ENCODE data around the gene ANO7.
A peak's percentile ranks its signal among the peaks of the same experiment; 100 is the strongest.

ANO7 gene

DNA sequence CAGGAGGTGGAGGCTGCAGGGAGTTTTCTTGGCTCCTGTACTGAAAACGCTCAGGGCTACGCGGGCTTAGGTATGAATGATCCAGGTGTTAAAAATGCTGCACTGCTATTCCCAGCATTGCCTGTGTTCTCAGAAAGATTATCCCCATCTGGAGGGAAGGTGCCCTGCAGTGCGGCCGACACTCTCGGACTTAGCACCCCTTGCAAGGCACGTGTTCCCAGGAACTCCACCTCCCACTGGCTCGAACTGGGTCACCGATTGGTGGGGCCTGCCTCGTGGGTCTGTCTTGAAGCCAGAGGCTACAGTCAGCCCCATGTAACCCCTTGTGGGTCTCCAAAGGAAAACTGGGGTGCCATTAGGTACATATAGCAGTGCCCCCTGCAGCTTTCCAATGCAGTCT, 25.7 kb downstream of the ANO7 start:
- no peak for DNase-seq

DNA sequence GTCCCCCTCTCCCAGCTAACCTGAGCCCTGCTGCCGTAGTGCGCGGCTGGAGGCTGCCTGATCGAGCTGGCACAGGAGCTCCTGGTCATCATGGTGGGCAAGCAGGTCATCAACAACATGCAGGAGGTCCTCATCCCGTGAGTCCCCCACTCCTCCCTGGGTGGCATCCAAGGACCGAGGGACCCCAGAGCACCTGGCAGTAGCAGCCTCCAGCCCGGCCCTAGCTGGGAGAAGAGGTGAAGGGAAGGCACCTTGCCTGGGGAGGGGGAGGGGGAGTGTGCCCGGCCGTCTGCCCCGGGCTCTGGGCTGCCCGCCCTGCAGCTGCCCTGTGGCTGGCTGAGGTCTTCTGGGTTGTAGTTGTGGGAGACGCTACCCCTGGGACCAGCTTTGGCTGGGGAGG, 26.3 kb downstream of the ANO7 start:
- DNase-seq = no peak

DNA sequence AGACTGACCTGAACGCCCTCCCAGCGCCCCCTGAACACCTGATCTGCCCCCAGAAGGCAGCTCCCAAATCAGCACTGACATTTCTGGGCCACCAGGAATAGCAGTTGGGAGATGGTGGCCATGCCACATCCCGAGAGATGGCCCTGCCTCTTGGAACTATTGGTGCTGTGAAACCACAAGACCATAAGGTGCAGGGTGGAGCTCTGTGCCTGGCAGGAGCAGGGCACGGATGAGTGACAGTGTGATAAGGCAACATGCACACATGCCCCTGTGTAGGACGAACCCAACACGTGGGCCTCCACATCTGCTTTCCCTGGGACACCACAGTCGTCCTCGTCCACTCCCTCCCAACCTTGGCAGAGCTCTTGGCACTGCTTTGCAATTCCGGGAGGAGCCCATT, 26.9 kb downstream of the ANO7 start:
- no peak for DNase-seq

DNA sequence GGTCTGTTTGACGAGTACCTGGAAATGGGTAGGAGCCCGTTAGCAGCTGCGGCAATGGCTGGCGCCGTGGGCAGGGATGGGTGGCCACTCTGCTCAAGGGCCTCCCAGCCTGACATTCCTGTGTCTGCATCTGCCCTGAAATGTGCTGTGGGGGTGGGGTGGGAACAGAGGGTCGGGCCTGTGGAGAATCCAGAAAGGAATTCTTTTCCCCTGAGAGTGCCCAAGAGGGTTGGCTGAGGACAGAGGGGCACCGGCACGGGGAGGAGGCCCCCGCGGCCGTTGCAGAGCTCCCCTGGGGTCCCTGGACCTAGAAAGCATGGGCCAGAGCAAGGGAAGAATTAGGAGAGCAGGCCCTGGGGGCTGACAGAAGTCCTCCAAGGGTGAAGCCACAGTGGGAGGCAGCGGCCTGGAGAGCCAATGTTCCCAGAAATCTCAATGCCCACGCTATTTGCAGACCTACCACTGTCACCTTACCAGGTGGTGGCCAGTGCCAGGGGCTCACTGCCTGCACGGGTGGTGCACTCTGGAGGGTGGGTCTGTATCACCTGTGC, 27.8 kb downstream of the ANO7 start:
- no peak for DNase-seq

DNA sequence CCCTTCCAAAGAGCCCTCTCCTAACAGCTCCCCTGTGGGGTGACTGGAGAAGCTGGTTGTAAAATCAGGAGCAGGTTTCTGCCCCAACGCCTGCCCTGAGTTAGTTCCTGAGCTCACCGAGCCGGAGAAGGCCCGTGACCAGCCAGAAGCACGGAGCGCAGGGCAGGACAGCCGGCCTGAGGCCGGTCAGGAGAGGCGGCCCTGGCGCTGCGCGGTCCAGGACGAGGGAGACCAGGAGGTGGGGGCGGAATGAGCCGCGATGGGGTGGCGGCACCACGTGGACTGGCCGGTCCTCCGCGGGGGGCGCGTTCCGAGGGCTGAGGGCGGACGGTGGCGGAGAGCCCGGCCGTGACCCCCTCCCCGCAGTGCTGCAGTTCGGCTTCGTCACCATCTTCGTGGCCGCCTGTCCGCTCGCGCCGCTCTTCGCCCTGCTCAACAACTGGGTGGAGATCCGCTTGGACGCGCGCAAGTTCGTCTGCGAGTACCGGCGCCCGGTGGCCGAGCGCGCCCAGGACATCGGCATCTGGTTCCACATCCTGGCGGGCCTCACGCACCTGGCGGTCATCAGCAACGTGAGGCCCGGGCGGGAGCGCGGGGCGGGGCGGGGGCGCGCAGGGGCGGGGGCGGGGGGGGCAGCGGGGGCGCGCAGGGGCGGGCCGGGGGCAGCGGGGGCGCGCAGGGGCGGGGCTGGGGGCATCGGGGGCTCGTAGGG, 29.0 kb downstream of the ANO7 start:
- DNase-seq = peak; percentile 26

DNA sequence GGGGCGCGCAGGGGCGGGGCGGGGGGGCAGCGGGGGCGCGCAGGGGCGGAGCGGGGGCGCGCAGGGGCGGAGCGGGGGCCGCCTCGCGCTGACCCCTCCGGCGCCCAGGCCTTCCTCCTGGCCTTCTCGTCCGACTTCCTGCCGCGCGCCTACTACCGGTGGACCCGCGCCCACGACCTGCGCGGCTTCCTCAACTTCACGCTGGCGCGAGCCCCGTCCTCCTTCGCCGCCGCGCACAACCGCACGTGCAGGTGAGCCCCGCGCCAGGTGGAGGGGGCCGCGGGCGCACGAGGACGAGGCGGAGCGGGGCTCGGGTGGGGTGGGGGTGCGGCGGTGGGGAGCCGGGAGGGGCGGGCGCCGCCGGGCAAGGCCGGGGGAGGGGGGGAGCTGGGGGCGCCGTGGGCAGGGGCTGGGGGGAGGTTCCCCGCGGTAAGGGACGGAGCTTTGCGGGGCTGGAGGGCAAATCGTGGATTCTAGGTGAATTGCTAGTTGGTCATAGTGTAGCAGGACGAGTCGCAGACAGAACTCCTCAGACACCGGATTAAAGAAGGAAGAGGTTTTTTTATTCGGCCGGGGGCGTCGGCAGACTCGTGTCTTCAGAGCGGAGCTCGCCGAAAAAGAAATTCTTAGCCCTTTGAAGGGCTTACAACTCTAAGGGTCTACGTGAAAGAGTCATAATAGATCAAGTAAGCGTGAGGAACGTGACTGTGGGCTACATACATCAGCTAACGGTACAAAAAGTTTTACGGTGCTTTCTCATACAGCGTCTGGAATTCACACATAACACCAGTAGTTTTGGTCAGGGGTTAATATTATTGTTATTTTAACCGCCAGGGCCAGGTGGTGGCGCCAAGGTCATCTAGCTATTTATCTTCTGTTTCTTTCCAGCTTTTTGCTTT, 29.9 kb downstream of the ANO7 start:
- DNase-seq = peak; percentile 24

DNA sequence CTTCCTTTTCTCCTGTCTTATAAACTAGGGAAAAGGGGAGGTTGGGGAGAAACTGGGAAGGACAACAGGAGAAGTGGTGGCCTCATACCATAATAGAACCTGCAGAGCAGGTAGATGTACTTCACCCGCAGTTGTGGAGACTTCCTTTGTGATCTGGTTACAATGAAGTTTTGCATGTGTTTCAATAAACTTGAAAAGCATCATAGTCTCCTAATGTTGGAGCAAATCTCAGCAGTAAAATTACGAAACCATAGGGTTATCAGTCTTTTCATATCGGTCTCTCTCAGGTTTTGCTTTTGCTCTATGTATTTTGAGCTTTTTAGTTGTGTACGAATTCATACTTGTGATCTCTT, 30.5 kb downstream of the ANO7 start:
- DNase-seq = no peak

DNA sequence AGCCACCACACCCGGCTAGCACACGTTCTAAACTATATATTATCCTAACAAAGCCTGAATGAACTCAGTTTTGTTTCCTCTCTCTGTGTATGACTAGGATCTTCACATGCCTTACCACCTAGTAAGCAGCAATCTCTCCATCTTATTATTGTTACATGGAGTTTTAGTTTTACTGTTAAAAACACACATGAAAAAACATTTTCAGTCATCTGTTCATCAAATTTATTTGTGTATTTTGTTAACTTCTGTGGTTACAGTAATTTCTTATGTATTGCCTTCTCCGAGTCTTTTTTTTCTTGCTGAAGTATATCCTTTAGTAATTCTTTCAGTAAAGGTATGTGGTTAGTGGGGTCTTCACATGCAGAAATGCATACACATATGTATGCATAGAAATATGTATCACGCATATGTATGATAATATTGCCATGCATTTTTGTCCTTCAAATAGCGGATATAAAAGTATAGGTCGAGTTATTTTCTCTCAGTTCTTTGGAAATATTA, 31.4 kb downstream of the ANO7 start:
- DNase-seq = no peak

DNA sequence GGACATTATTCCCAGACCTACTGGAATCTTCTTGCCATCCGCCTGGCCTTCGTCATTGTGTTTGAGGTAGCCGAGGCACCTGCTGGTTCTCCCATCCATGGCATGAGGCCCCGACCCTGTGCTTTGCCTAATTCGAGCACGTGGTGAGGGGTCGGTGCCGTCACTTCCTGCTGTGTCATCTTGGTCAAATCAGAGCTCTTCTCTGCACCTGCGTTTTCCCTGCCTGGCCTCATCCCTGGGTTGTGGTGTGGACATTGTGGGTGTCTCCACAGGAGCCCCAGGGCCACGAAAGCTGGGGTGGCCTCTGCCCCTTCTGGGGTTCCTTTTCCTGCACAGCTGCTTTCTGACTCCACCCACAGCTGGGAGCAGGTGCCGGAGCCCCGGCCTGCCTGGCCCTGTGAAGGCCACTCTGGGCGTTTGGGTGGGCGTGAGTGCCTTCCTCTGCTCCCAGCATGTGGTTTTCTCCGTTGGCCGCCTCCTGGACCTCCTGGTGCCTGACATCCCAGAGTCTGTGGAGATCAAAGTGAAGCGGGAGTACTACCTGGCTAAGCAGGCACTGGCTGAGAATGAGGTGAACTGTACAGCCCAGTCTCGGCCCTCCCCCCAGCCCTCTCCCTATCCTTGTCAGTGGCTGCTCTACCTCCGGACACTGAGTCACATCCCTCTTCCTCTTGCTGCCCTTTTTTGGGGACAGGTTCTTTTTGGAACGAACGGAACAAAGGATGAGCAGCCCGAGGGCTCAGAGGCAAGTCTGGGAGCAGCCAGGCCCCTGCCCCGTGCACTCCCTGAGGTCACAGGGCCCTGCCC, 34.9 kb downstream of the ANO7 start:
- peak; percentile 20 for DNase-seq

DNA sequence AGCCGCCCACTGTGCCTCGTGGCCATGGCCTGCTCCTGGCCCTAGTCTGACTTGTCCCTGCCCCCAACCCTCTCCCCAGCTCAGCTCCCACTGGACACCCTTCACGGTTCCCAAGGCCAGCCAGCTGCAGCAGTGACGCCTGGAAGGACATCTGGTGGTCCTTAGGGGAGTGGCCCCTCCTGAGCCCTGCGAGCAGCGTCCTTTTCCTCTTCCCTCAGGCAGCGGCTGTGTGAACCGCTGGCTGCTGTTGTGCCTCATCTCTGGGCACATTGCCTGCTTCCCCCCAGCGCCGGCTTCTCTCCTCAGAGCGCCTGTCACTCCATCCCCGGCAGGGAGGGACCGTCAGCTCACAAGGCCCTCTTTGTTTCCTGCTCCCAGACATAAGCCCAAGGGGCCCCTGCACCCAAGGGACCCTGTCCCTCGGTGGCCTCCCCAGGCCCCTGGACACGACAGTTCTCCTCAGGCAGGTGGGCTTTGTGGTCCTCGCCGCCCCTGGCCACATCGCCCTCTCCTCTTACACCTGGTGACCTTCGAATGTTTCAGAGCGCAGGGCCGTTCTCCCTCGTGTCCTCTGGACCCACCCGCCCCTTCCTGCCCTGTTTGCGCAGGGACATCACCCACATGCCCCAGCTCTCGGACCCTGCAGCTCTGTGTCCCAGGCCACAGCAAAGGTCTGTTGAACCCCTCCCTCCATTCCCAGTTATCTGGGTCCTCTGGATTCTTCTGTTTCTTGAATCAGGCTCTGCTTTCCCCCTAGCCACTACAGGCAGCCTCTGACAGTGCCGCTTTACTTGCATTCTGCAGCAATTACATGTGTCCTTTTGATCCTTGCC, 35.8 kb downstream of the ANO7 start:
- DNase-seq = no peak

DNA sequence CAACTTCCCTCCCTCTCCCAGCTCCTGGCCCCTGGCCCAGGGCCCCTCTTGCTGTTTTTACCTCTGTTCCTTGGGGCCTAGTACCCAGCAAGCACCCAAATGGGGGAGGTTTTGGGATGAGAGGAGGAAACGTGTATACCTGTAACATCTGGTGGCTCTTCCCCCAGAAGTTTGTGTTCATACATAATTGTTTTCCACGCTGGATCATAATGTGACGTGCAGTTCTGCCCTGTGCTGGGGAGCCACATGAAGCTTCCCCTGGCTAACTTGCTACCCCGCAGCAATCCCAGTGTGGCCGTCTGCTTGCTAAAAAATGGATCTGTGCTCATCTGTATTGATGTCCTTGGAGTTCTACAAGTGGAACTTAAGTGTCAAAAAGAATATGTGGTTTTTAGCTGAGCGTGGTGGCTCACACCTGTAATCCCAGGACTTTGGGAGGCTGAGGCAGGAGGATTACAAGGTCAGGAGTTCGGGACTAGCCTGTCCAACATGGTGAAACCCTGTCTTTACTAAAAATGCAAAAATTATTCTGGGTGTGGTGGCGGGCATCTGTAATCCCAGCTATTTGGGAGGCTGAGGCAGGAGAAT, 36.5 kb downstream of the ANO7 start:
- DNase-seq = no peak

DNA sequence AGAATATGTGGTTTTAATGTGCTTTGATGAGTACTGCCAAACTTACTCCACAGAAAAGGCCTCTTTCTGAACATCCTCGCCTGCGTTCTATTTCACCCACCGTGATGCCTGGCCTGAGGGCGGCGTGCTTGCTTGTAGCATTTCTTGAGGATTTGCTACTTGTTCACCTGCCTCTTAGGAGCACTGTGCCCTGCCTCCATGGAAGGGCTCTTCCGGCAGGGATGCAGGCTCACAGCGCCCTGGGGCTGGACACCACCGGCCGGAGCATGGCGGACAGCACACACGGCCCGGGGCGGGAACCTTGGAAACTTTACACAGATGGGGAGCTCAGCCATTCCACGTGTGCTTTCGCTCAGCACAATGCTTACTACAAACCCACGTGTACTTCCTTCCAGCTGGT, 37.1 kb downstream of the ANO7 start:
- DNase-seq = no peak

DNA sequence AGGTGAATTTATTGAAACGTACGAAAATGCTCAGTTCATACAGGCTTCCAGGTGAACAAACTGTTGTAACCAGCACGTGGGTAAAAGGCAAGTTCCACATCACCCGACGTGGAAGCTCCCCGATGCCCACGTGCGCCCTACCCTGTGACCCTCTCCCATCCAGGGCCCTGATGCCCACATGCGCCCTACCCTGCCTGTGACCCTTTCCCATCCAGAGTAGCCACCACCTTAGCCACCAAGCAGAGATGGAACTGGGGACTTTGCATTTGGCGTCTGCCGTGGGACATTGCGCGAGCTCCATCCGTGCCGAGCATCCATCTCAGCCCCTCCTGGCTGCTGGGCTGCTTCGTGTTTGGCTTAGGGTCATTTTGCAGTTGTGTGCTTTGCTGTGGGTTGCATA, 37.5 kb downstream of the ANO7 start:
- no peak for DNase-seq

DNA sequence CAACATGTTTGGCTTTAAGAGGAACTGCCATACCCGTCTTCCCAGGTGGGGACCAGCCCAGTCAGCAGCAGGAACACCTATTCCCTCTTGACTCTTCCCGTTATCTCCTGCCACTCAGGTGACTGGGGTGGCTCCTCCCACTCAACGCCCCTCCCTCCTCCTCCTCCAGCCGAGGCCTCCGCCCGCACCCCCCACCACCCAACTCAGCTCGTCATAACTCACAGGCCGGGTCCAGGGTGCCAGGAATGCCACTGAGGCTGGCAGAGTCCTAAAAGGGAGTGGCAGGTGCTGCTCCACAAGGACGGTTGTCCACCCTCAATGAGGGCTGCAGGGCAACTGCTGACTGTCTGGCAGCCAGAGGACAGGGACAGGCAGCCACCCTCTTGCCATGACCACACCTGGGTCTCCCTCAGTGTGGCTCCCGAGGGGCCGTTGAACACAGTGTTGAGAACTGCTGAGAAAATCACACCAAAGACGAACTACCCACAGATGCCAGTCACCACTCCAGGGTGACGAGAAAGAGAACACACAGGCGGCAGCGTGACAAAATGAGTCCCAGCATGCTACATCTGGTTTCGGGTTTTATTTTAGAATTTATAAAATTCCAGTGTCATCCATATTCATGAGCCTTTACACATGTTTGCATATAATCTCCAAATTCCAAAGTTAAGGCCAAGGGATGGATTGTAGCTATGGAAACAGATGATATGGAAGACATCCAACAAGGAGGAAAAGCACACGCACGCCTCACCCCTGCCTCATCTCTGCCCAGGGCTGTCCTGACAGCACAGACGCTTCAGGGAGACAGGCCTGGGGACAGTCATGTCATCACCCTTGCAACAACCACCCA, 38.5 kb downstream of the ANO7 start:
- DNase-seq = no peak

DNA sequence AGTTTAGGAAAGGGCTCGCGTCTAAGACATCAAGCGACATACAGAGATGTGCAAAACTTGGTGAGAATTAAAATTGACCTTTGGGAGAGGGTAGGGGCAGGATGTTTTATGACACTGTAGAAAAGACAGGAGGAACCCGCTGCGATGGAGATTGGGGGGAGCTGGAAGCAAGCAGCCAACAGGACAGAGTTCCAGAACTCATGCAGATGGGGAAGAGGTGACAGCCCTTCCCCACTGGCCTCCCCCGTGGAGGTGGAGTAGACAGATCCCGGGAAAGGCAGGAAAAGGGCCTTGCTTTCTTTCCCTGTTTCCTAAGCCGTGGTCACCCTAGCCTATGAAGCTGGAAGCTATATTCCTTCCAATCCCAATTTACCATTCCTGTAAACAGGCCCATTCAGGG, 39.1 kb downstream of the ANO7 start:
- no peak for DNase-seq

DNA sequence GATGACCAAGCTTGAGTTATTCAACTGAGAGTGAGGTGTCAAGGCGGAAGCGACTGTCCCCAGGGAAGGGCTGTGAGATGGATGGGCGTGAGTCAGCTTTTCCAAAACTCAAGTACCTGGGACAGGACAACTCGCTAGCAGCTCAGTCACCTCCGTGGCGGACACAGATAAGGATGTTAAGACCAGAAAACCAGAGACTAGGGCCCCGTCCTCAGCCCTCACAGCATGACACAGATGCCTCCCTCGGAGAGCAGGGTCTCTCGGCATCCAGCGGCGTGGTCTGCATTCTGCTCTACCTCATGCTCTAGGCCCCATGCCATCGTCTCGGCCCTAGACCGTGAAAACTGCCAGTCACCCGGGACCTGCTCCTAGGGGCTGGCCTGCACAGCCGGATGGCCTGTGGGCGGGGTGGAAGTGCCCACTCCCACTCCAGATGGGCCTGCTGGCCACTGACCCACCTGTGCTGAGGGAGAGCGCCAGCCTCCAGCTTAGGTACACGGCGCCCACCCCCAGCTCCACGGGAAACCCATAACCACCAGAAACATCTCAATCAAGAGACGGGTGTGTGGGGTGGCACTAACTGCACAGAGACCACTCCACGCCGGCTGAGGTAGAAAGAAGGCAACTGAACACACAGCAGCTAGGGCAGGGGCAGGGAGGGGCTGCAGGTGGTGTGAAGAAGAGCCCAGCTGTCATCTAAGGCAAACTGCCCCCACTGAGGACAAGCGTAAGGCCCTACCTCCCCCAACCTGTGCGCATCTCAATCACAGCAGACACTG, 39.8 kb downstream of the ANO7 start:
- no peak for DNase-seq

DNA sequence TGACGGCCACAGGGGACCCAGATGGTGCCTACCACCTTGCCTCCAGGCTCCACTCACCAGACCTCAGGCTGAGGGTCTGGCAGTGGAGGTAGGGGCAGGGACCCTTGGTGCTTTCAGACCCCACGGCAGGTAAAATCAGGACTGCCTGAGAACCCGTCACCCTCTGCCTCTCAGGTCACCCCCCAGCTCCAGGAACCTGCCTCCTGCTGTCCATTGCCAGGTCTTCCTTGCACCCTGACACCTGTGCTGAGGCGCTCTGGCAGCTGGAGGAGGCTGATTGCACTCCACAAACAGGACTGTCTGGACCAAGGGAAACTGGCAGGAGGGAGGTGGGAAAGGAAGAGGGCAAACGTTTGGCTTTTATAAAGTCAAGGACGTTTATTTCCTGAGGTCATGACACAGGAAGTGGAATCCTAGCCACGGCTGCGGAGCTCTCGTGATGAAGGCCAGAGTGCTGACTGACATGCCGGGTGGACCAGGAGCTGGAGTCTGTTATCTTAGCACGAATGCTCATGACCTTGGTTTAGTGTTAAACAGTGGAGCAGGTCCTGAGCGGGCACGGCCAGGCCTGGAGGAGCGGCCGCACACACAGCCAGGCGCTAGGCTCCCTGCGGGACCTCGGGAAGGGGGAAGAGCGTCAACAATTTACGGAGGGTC, 40.5 kb downstream of the ANO7 start:
- no peak for DNase-seq

DNA sequence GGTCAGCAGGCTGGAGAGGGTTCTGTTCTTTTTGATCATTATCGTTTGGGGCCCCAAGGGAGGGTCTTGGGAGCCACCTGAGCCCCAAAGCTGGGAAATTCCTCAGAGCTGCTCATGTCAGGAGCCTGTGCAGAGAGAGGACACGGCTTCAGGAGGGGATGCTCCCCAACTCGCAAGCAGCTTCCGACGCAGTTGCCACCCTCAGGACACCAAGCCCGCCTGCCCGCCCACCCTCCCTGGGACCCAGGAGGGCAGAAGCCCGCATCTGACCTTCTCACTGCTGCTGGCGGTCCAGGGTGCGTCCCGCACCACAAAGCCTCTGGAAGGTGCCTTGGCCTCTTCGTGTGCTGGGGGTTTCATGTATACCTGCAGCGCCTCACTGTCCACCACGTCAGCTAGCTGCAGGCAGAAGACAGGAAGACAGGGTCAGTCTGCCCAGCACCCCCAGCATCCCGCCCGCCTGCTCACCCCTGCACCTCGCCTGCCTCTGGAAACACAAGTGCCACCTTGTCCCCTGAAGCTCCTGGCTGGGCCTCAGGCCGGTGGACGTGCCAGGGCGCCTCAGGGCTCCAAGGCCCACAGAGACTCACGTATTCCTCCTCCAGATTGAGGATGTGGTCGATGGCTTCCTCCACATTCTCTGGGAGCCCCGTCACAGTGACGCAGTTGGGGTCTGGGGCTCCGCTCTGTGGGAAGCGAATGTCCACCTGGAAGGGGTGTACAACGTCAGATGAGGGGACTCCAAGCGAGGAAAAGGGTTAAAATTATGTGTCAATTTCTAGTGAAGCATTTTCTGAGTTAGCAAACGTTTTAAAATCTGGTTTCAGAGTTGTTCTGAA, 41.3 kb downstream of the ANO7 start:
- no peak for DNase-seq

All from activated CD4-positive, alpha-beta T cell treated with anti-CD3 and anti-CD28 coated beads, Interleukin-10, Interleukin-2, amounts not matched to agents 100 ng/mL and 50 ng/mL, durations not matched to agents 16 hours and 8 hours (primary cell).